KMS-11 (cell line): ENCODE results near the gene KRT36.

ENCODE experiments used
- H2AFZ ChIP-seq: fragments of 200-600 bp; sonication (generic); 2 replicates; pipeline ENCODE4 v1.6.1; 2016; ENCODE audit warnings: antibody characterized with exemption, mixed run types, low read depth
- H3K27ac ChIP-seq: fragments of 200-600 bp; sonication (generic); 2 replicates; pipeline ENCODE4 v1.6.1; 2016; ENCODE audit warnings: mild to moderate bottlenecking, mixed run types
- H3K27me3 ChIP-seq: fragments of 200-600 bp; sonication (generic); 2 replicates; pipeline ENCODE4 v1.6.1; 2017; ENCODE audit warnings: mild to moderate bottlenecking, low read depth, mixed run types, moderate library complexity; ENCODE audit not compliant: insufficient read depth
- H3K36me3 ChIP-seq: fragments of 200-600 bp; sonication (generic); 2 replicates; pipeline ENCODE4 v1.6.1; 2017; ENCODE audit warnings: mild to moderate bottlenecking, mixed run types; ENCODE audit not compliant: insufficient read depth
- H3K4me1 ChIP-seq: fragments of 200-600 bp; sonication (generic); 2 replicates; pipeline ENCODE4 v1.6.1; 2016; ENCODE audit warnings: mild to moderate bottlenecking, low read depth, mixed run types; ENCODE audit not compliant: poor library complexity, severe bottlenecking
- H3K4me2 ChIP-seq: fragments of 200-600 bp; sonication (generic); 2 replicates; pipeline ENCODE4 v1.7.0; 2016; ENCODE audit warnings: mild to moderate bottlenecking, mixed run types
- H3K4me3 ChIP-seq: fragments of 200-600 bp; sonication (generic); IDR thresholded peaks from 2 replicates; pipeline ENCODE4 v1.6.1; 2017; ENCODE audit warnings: low read depth, low read length, mixed read lengths; ENCODE audit not compliant: insufficient read depth
- H3K79me2 ChIP-seq: fragments of 200-600 bp; sonication (generic); 2 replicates; pipeline ENCODE4 v1.6.1; 2016; ENCODE audit warnings: low read depth, mixed run types; ENCODE audit not compliant: insufficient read depth
- H3K9ac ChIP-seq: fragments of 200-600 bp; sonication (generic); 2 replicates; pipeline ENCODE4 v1.6.1; 2016; ENCODE audit warnings: mild to moderate bottlenecking, mixed run types
- H4K20me1 ChIP-seq: fragments of 200-600 bp; sonication (generic); 2 replicates; pipeline ENCODE4 v1.6.1; 2016; ENCODE audit warnings: mild to moderate bottlenecking, mixed run types; ENCODE audit not compliant: insufficient read depth
- TF ChIP-seq, protein P1 (sequence below): fragments of 200-600 bp; sonication (generic); conservative IDR thresholded peaks from 2 replicates; pipeline ENCODE4 v1.6.1; 2017; ENCODE audit warnings: low read depth, mild to moderate bottlenecking, antibody characterized with exemption, low read length, moderate library complexity, mixed read lengths

KRT36 gene

DNA sequence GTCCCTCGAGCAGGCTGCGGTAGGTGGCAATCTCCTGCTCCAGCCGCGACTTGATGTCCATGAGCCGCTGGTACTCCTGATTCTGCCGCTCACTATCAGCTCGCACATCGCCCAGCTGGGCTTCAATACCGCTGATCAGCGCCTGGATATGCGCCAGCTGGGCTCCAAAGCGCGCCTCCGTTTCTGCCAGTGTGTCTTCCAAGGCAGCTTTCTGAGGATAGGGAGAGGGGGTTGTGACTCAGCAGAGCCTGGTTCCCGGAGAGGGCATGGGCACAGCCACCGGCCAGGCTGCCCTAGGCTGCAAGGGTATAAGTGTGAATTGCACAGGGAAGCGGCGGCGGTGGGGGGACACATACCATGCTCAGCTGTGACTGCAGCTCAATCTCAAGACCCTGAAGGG lies 34.1 kb upstream of the KRT36 start:
- Histone ChIP-seq H3K79me2 (no peaks in the 10 kb centered on the region), H3K27me3 (no peaks in the 10 kb centered on the region; the same call in 1 of the 2 replicates), H2AFZ (no peak overlapping the region), H3K4me1 (no peaks in the 10 kb centered on the region), H3K9ac (no peak overlapping the region), H3K4me2 (no peak overlapping the region), H3K36me3 (no peaks in the 10 kb centered on the region), H4K20me1 (no peaks in the 10 kb centered on the region), H3K4me3 (no peak overlapping the region), H3K27ac (no peak overlapping the region)
- TF ChIP-seq, protein P1, sequence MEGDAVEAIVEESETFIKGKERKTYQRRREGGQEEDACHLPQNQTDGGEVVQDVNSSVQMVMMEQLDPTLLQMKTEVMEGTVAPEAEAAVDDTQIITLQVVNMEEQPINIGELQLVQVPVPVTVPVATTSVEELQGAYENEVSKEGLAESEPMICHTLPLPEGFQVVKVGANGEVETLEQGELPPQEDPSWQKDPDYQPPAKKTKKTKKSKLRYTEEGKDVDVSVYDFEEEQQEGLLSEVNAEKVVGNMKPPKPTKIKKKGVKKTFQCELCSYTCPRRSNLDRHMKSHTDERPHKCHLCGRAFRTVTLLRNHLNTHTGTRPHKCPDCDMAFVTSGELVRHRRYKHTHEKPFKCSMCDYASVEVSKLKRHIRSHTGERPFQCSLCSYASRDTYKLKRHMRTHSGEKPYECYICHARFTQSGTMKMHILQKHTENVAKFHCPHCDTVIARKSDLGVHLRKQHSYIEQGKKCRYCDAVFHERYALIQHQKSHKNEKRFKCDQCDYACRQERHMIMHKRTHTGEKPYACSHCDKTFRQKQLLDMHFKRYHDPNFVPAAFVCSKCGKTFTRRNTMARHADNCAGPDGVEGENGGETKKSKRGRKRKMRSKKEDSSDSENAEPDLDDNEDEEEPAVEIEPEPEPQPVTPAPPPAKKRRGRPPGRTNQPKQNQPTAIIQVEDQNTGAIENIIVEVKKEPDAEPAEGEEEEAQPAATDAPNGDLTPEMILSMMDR: no peak

DNA sequence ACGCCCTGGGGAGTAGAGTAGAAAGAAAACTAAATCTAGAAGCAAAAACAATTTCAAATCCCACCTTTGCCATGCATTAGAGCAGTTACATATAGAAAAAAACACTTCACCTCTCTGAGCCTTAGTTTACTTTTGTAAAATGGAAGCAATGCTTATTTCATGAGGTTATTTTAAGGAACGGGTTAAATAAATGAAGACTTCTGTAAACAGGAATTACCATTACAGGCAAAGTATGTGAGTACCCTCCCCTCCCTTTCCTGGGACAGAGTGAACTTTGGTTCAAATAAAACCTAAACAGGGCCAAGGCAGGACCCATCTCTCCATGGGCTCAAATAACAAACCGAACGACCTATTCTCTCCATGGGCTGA lies 33.5 kb upstream of the KRT36 start:
- Histone ChIP-seq H3K4me3 (no peak overlapping the region), H3K27me3 (no peaks in the 10 kb centered on the region; the same call in 1 of the 2 replicates), H3K27ac (no peak overlapping the region), H3K79me2 (no peaks in the 10 kb centered on the region), H3K4me2 (no peak overlapping the region), H3K4me1 (no peaks in the 10 kb centered on the region), H3K9ac (no peak overlapping the region), H3K36me3 (no peaks in the 10 kb centered on the region), H2AFZ (no peak overlapping the region), H4K20me1 (no peaks in the 10 kb centered on the region)
- TF ChIP-seq, protein P1: no peak

DNA sequence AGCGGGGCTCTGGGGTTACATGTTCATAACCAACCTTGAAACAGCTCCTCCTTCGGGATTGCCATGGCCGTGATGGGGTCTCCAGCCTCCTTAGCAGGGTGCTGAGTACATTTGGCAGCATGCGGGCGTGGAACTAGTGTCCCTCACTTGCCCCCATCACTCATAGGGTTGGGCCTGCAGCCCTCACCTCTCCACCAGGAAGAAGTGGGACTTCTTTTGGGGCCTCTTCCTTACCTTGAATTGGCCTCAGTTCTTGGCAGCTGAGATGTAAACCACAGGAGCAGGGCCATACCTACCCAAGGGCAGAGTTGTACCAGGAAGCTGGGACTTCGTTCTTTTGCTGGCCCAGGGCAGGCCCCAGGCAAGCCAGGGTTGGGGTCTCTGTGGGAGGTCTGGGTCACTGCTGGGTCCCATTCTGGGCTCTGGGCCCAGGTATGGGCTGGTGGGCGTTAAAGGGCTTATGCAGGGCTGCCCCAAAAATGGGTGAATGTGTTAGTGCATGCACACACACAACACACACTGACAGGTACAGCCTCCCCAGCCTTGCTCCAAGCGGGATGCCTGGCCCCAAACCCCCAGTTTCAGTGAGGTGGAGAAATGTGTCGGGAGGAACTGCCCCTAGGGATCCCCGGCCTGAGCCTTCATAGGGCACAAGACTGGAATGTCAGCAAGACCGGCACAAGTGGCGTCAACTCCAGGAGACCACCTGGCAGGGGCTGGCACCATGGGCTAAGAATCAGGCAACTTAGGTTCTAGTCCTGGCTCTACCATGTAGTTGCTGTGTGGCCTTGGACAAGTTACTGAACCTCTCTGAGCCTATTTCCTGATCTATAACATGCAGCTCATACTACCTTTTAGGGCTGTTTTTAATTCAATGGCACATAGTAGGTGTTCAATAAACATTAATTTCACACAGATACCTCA lies 32.9 kb upstream of the KRT36 start:
- Histone ChIP-seq H3K9ac (no peak overlapping the region), H3K4me2 (no peak overlapping the region)

DNA sequence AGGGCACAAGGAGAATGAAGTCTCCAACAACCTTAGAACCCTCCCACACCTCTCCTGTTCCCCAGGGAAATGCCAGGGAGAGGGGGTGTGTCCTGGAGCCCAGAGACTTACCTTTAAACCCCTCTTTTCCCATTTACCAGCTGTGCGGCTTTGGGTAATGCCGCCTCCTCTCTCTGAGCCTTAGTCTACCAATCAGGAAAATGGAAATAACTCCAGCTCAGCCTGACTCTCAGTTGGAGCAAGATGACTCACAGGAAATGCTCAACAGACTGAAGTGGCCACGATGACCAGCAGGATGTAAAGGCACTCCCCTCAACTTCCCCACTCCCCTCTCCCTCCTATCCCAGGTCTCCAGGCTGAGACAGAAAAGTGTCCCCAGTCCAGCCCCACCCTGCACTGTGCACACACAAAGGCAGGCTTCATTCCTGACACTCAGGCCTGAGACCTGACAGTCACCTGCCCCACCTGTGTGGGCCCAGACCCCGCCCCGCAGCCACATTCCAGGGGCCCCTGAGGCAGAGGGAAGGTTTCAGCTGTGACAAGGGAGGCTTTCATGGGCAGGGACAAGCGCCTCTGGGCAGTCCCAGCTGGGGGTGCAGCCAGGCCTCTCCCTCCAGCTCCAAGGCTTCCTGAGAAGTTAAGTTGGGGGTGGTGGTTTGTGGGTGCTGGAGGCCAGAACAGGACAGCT lies 32.0 kb upstream of the KRT36 start:
- Histone ChIP-seq H3K4me2 (no peak overlapping the region), H4K20me1 (no peaks in the 10 kb centered on the region), H3K4me3 (no peak overlapping the region), H3K27ac (no peak overlapping the region), H3K4me1 (no peaks in the 10 kb centered on the region), H3K27me3 (no peaks in the 10 kb centered on the region; the same call in 1 of the 2 replicates), H3K36me3 (no peaks in the 10 kb centered on the region), H3K79me2 (no peaks in the 10 kb centered on the region), H3K9ac (no peak overlapping the region), H2AFZ (no peak overlapping the region)
- TF ChIP-seq, protein P1: no peak

More for the DNA sequence above, 32.9 kb upstream of the KRT36 start:
- no peaks in the 10 kb centered on the region for H3K36me3 ChIP-seq
- no peaks in the 10 kb centered on the region for H3K4me1 ChIP-seq
- H3K4me3 ChIP-seq: no peak overlapping the region
- TF ChIP-seq, protein P1: no peak
- H3K27me3 ChIP-seq: no peaks in the 10 kb centered on the region; the same call in 1 of the 2 replicates
- H3K79me2 ChIP-seq: no peaks in the 10 kb centered on the region
- no peaks in the 10 kb centered on the region for H4K20me1 ChIP-seq
- no peak overlapping the region for H2AFZ ChIP-seq
- no peak overlapping the region for H3K27ac ChIP-seq
